ENCODE data around the gene EFCAB12.

GRCh38 chr3:129366312-129366831 is 62.1 kb downstream of the EFCAB12 start:
- TF ChIP-seq, protein P1, sequence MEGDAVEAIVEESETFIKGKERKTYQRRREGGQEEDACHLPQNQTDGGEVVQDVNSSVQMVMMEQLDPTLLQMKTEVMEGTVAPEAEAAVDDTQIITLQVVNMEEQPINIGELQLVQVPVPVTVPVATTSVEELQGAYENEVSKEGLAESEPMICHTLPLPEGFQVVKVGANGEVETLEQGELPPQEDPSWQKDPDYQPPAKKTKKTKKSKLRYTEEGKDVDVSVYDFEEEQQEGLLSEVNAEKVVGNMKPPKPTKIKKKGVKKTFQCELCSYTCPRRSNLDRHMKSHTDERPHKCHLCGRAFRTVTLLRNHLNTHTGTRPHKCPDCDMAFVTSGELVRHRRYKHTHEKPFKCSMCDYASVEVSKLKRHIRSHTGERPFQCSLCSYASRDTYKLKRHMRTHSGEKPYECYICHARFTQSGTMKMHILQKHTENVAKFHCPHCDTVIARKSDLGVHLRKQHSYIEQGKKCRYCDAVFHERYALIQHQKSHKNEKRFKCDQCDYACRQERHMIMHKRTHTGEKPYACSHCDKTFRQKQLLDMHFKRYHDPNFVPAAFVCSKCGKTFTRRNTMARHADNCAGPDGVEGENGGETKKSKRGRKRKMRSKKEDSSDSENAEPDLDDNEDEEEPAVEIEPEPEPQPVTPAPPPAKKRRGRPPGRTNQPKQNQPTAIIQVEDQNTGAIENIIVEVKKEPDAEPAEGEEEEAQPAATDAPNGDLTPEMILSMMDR (IDR thresholded peaks at IDR 0.05), result no peak
- TF ChIP-seq POLR2A (IDR thresholded peaks at IDR 0.05) (no peak), POLR2AphosphoS5 (IDR thresholded peaks at IDR 0.05) (no peak)
